GM18519 (cell line): ENCODE data around the gene PTPN1.
A peak's percentile ranks its signal among the peaks of the same experiment; 100 is the strongest.
"Not testable (repeated sequence)": the region's sequence is repeated elsewhere in the genome, so short reads cannot be mapped to it uniquely, and the experiment has no call there.

Experiments
- ATAC-seq: cut with Tn5 transposase; IDR thresholded peaks from one replicate; pipeline ENCODE4 v1.9.1; 2021; ENCODE audit warnings: mild to moderate bottlenecking, moderate library complexity; ENCODE audit not compliant: unreplicated experiment, low FRiP score

Gene PTPN1

GRCh38 chr20:50509923-50510705 lies at the start of gene PTPN1:
TSS of gene PTPN1 (plus strand) at chr20:50510383. CDS start at chr20:50510528, 145 bp downstream.
- ATAC-seq = peak; percentile 83

- ATAC-seq = no peak
These were observed 49.4 kb upstream of the PTPN1 start for GRCh38 chr20:50460608-50461267.

DNA sequence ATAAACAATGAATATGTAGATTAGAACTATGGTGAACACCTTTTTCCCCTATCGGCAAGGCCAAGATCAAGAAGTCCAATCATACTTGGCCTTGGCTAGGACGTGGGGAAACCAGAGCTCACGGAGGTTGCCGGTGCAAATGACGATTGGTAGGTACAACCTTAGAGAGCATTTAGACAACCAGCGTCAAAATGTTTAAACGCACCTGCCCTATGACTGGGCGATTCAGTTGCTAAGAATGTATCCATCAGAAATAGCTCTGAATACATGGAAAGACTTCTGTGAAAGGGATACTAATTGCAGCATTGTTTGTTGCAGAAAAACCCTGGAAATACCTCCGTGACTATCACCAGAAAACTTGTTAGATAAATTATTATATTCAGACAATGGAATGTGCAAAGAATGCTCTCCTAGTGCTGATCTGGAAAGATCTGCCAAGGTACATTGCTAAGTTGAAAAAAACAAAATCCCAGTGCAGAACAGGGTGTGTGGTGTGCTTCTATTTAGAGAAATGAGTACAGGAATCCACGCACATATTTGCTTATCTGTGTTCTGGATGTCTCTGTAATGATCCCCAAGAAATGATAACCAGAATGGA lies 48.0 kb upstream of the PTPN1 start:
- no peak for ATAC-seq

DNA sequence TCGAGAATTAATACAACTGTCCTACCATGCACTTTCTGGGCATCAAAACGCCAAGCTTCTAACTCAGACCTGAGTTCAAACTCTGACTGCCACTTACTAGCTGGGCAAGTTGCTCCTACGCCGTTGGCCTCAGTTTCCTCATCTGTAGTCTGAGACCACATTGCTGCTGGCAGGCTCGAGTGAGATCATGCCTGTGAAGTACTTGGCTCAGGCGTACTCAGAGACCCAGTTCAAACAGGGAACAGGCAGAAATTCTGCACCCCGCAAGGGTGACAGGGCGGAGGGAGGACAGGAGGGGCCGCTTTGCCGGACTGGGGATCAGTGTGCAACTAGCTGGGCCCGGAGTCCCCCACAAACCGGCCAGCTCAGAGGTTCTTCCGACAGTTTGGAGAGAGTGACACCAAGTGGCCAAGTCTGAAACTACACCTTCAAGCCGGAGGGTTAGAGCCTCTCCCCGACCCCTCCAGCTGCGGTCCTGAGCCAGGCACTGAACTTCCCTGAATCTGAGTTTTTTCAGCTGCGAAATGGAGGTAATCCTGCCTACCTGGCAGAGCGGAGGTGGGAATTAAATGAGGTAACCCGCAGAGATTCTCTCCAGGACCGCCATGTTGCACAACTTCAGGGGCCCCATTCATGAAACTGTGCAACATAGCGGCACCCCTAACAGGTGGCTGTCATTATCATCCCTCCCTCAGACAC lies 46.0 kb upstream of the PTPN1 start:
- no peak for ATAC-seq

DNA sequence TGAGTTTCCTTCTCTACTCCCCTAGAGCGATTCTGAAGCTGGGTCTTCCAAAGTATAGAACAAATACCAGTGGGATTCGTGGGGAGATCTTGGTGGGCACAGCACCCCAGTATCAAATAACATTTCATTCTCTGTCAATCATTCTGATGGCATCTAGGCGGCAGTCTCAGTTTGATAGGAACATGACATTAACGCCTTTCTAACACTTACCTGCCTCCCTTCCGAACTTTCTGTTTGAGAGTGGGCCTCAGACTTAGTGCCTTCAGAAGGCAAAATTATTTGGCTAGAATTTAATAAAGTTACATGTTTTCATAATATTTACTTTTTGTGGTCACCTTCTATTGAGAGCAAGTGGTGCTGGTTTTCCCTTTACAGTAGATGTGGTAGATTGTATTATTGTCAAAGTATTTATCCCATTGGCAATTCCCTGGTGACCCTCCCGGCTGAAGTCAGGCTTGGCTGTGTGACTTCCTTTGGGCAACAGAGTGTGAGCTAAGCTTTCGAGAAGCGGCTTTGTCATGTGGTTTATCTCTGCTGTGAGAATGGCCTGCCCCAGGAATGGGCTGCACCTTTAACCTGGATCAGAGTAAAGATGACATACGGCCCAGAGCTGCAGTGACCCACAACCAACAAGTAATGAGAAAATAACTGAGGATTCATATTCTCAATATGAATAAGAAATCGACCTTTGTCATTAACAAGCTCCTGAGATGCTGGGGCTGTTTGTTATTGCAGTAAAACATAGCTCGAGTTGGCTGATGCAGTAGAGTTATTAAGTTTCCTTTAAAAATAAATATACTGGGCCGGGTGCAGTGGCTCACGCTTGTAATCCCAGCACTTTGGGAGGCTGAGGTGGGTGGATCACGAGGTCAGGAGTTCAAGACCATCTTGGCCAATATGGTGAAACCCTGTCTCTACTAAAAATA lies 45.2 kb upstream of the PTPN1 start:
- ATAC-seq = no peak

DNA sequence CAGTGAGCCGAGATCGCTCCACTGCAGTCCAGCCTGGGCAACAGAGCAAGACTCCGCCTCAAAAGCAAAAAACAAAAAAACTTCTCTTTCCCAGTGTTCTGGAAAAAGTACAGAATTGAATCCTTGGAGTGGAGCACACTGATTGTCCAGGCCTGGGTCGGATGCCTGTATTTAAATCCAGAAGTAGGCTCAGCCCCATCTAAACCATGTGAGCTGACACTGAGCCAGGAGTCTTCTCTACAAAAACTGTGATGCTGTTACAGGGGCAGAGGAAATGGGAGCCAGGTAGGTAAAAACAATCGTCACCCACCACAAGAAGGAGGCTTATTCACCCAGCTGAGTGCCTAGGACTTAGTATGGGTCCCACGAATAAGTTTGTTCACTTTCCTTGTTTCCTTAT lies 43.0 kb upstream of the PTPN1 start:
- ATAC-seq = no peak

GRCh38 chr20:50467718-50468356 lies 42.3 kb upstream of the PTPN1 start:
- no peak for ATAC-seq

- no peak for ATAC-seq
These were observed 41.8 kb upstream of the PTPN1 start for GRCh38 chr20:50468378-50468798.

GRCh38 chr20:50469176-50469723 lies 40.9 kb upstream of the PTPN1 start:
- no peak for ATAC-seq

- ATAC-seq = no peak
These were observed 40.4 kb upstream of the PTPN1 start for GRCh38 chr20:50469796-50470195.

DNA sequence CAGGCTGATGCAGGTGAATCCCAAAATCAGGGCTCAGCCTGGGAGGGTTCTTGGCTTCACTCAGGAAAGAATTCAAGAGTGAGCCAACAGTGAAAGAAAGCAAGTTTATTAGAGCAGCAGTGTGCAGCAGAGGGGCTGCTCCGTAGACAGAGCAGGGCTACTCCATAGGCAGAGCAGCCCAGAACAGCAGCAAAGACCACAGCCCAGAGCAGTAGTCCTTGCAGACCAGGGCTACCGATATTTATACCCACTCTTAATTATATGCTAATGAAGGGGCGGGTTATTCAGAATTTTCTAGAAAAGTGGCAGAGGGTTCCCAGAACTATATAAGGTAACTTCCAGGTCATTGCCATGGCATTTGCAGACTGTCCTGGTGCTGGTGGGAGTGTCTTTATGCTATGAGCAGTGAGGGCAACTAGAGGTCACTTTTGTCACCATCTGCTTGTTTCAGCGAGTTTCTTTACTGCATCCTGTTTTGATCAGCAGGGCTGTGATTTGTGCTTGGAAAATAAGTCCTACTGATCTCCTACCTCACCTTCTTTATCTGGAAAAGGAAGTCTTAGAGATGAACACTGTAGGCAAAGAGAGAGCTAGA lies 39.8 kb upstream of the PTPN1 start:
- no peak for ATAC-seq

DNA sequence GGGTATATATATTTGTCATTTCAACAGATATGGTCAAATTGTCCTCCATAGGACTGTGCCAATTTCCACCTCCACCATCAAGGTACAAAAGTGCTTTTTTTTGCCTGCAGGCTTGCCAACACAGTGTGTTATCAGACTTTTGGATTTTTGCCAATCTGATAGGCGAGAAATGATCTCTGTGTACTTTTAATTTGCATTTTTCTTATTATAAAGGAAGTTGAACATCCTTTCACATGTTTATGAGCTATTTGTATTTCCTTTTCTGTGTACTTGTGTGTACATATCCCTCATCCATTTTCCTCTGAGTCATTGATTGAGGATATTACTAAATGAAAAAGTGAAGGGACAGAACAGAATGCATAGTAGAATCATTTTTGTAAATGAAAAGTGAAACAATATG lies 39.0 kb upstream of the PTPN1 start:
- no peak for ATAC-seq

GRCh38 chr20:50472693-50473664 lies 37.2 kb upstream of the PTPN1 start:
- no peak for ATAC-seq

DNA sequence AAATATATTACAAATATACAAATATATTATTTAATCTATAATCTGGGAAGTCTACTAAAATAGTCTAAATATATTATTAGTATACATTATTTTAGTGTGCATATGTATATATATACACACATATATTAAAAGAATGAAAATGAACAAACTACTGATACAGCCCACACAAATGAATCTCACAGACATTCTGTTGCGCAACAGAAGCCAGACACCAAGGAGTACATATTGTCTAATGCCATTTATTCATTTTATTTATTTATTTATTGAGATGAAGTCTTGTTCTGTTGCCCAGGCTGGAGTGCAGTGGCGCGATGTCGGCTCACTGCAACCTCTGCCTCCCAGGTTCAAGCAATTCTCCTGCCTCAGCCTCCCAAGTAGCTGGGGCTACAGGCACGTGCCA lies 35.8 kb upstream of the PTPN1 start:
- not testable (repeated sequence) for ATAC-seq

DNA sequence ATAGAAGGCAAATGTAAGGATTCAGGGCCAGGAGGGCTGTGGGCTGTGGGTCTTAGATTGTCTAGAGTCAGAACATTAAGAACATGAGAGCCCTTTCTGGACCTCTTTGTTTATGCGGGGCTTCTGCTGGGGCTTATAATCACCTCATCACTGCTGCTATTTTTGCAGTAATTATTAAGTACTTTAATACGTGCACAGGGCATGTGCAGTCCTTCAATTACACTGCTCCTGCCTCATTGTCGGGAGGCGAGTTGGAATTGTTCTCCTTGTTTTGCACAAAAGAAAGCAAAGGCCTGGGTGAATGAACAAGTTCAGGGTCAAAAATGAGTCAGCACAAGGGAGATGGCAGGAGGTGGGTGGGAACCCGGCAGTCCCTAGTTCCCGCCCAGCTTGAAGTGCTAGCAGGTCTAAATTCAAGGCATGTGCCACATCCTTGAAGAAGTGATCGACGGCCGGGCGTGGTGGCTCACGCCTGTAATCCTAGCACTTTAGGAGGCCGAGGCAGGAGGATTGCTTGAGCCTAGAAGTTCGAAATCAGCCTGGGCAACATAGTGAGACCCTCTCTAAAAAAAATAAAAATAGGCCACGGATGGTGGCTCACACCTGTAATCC lies 34.4 kb upstream of the PTPN1 start:
- no peak for ATAC-seq

DNA sequence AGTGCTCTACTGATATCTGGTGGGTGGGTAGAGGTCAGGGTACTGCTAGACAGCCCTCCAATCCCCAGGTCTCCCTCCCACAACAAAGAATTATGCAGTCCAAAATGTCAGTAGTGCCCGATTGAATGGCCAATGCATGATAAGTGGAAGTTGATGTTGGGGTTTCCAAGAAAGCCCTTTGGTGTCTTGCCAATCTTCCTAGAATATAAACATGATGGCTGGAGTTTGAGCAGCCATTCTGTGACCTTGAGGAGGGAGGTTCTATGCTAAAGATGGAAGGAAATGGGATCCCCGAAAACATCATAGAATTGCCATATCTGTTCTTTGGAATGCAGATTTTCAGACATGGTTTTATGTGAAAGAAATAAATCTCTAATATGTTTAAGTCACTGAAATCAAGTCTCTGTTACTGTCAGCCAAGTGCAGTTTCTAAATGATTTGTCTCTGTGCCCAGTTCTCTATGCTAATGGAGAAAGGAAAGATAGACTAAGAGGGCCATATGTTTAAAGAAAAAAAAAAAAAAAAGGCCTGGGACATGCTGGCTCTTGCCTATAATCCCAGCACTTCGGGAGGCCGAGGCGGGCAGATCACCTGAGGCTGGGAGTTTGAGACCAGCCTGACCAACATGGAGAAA lies 32.8 kb upstream of the PTPN1 start:
- ATAC-seq = no peak
